ENCODE results near the gene PLCH2. TPM values are rescaled to one million over a fixed set of nuclear protein-coding genes. Genes with fewer than 3 reads are reported as not detected.

The PLCH2 gene
- total and polyA plus RNA-seq, 2 donors (not counting 1 experiment from before 2014, with no cell fraction given), result 20.0 to 34.9 TPM

DNA sequence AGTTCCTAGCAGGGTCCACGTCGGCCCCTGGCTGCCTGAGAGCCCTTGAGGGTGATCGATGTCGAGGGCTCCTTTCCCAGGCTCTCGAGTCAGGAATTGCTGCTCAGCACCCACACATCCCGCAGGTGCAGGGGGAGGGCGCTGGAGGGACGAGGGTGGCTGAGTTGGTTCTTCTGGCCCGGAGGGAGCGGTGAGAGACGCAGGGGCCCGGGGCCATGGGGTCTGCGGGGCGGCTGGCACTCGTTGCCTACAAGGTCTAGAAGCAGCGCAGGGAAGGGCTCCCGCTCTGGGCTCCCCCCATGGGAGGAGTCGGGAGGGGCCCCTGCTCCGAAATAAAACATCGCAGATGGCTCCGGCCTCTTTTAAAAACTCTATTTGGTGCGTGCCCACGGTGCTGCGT is 32.1 kb downstream of the PLCH2 start:
- H3K79me2 ChIP-seq (ENCODE audit: control insufficient read depth, insufficient read depth, low read length), result no peaks in the 10 kb centered on the region
- no peak overlapping the region for H2AFZ ChIP-seq (ENCODE audit: insufficient read depth, low read depth, low read length, poor library complexity, severe bottlenecking)
- no peak overlapping the region for H3K27ac ChIP-seq (ENCODE audit: low read length in 2 of 2)
- Mint-ChIP-seq H3K27ac (no peak overlapping the region), H3K4me3 (no peak overlapping the region), H3K27me3 (no peaks in the 10 kb centered on the region), H3K9me3 (ENCODE audit: insufficient read depth) (no peaks in the 10 kb centered on the region), H3K4me1 (no peaks in the 10 kb centered on the region)
- H3K27me3 ChIP-seq (replicated peaks in 1 of 4; ENCODE audit: control extremely low read depth in 1 of 4, control insufficient read depth in 3 of 4, insufficient read depth in 4 of 4, low read length in 3 of 4), result no peaks in the 10 kb centered on the region
- WGBS (ENCODE audit: insufficient coverage), result 88% methylated on average over 15 of the region's 24 CpGs
- no peaks in the 10 kb centered on the region for H3K9me3 ChIP-seq (ENCODE audit: control extremely low read depth in 1 of 3, control insufficient read depth in 2 of 3, insufficient read depth in 1 of 3, low read length in 2 of 3)
- no peak overlapping the region for H3K9ac ChIP-seq (ENCODE audit: low read length)
- no peak for ATAC-seq (ENCODE audit: low read depth)
- no peaks in the 10 kb centered on the region for H3K4me1 ChIP-seq (ENCODE audit: control insufficient read depth in 2 of 2, insufficient read depth in 2 of 2, low read length in 2 of 2)
- H3K4me2 ChIP-seq (replicated peaks; ENCODE audit: low read depth, low read length, poor library complexity, severe bottlenecking), result no peak overlapping the region
- H3K36me3 ChIP-seq (replicated peaks in 1 of 2; ENCODE audit: control extremely low read depth in 1 of 2, control insufficient read depth in 1 of 2, extremely low read depth in 1 of 2, insufficient read depth in 2 of 2, low read length in 1 of 2), result peaks cover 0 to 45% of the 10 kb centered on the region in 2 experiments
- POLR2A ChIA-PET, result interaction anchor here (1.1 kb wide), 1 partner anchor 18 kb away, joined by 3 read pairs; the partner anchor contains the start of gene PANK4
- H4K20me1 ChIP-seq (ENCODE audit: control insufficient read depth, insufficient read depth, low read length, poor library complexity, severe bottlenecking), result peaks cover 51% of the 10 kb centered on the region
- no peak for DNase-seq
- intact Hi-C loops (cut with micrococcal nuclease), result no loop called here
- TF ChIP-seq, protein P1, sequence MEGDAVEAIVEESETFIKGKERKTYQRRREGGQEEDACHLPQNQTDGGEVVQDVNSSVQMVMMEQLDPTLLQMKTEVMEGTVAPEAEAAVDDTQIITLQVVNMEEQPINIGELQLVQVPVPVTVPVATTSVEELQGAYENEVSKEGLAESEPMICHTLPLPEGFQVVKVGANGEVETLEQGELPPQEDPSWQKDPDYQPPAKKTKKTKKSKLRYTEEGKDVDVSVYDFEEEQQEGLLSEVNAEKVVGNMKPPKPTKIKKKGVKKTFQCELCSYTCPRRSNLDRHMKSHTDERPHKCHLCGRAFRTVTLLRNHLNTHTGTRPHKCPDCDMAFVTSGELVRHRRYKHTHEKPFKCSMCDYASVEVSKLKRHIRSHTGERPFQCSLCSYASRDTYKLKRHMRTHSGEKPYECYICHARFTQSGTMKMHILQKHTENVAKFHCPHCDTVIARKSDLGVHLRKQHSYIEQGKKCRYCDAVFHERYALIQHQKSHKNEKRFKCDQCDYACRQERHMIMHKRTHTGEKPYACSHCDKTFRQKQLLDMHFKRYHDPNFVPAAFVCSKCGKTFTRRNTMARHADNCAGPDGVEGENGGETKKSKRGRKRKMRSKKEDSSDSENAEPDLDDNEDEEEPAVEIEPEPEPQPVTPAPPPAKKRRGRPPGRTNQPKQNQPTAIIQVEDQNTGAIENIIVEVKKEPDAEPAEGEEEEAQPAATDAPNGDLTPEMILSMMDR (IDR thresholded peaks at IDR 0.05), result no peak
- no peak for TF ChIP-seq EZH2 (IDR thresholded peaks at IDR 0.05; ENCODE audit: borderline replicate concordance, insufficient read depth, low read depth, low read length, poor library complexity, severe bottlenecking)
- CTCF ChIA-PET, result interaction anchor here (0.6 kb wide), 1 partner anchor 207 kb away, joined by 3 read pairs; no protein-coding TSS in a partner anchor
- H3K4me3 ChIP-seq (ENCODE audit: control extremely low read depth in 1 of 5, extremely low read depth in 1 of 5, insufficient read depth in 1 of 5, low read depth in 2 of 5, low read length in 4 of 5), result no peak overlapping the region

DNA sequence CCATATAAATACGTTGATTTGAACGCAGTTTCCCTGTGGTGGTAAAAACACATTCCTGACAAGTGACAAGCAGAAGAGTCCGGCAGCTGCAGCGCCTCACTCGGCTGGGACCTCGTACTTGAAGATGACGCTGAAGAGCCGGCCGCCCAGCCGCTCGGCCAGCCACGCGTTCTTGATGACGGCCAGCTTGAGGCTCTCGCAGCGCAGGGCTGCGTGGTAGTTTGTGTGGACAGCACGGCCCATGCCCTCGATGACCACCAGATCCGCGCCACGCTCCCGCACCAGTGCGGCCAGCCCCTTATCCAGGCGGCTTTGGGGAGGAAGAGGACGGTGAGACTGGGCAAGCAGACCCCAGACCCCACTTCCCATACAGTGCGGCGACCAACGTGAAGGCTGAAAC is 32.7 kb downstream of the PLCH2 start:
- no peaks in the 10 kb centered on the region for H3K79me2 ChIP-seq (ENCODE audit: control insufficient read depth, insufficient read depth, low read length)
- Mint-ChIP-seq H3K27me3 (no peaks in the 10 kb centered on the region), H3K4me3 (no peak overlapping the region), H3K27ac (no peak overlapping the region), H3K9me3 (ENCODE audit: insufficient read depth) (no peaks in the 10 kb centered on the region), H3K4me1 (no peaks in the 10 kb centered on the region)
- peaks cover 0 to 51% of the 10 kb centered on the region in 2 experiments for H3K36me3 ChIP-seq (replicated peaks in 1 of 2; ENCODE audit: control extremely low read depth in 1 of 2, control insufficient read depth in 1 of 2, extremely low read depth in 1 of 2, insufficient read depth in 2 of 2, low read length in 1 of 2)
- H3K4me2 ChIP-seq (replicated peaks; ENCODE audit: low read depth, low read length, poor library complexity, severe bottlenecking), result no peak overlapping the region
- no peak overlapping the region for H3K4me3 ChIP-seq (ENCODE audit: control extremely low read depth in 1 of 5, extremely low read depth in 1 of 5, insufficient read depth in 1 of 5, low read depth in 2 of 5, low read length in 4 of 5)
- TF ChIP-seq EZH2 (IDR thresholded peaks at IDR 0.05; ENCODE audit: borderline replicate concordance, insufficient read depth, low read depth, low read length, poor library complexity, severe bottlenecking), result no peak
- TF ChIP-seq, protein P1 (IDR thresholded peaks at IDR 0.05), result no peak
- no peak overlapping the region for H2AFZ ChIP-seq (ENCODE audit: insufficient read depth, low read depth, low read length, poor library complexity, severe bottlenecking)
- ATAC-seq (ENCODE audit: low read depth) (no peak), DNase-seq (no peak)
- 97% methylated on average over 29 of the region's 29 CpGs for WGBS (ENCODE audit: insufficient coverage)
- ChIA-PET CTCF (no interaction called here), POLR2A (interaction anchor here (1.1 kb wide), 1 partner anchor 18 kb away, joined by 3 read pairs; the partner anchor contains the start of gene PANK4)
- peaks cover 51% of the 10 kb centered on the region for H4K20me1 ChIP-seq (ENCODE audit: control insufficient read depth, insufficient read depth, low read length, poor library complexity, severe bottlenecking)
- no peak overlapping the region for H3K27ac ChIP-seq (ENCODE audit: low read length in 2 of 2)
- H3K9ac ChIP-seq (ENCODE audit: low read length), result no peak overlapping the region
- intact Hi-C loops (cut with micrococcal nuclease), result no loop called here
- H3K9me3 ChIP-seq (ENCODE audit: control extremely low read depth in 1 of 3, control insufficient read depth in 2 of 3, insufficient read depth in 1 of 3, low read length in 2 of 3), result no peaks in the 10 kb centered on the region
- H3K4me1 ChIP-seq (ENCODE audit: control insufficient read depth in 2 of 2, insufficient read depth in 2 of 2, low read length in 2 of 2), result no peaks in the 10 kb centered on the region
- no peaks in the 10 kb centered on the region for H3K27me3 ChIP-seq (replicated peaks in 1 of 4; ENCODE audit: control extremely low read depth in 1 of 4, control insufficient read depth in 3 of 4, insufficient read depth in 4 of 4, low read length in 3 of 4)

All from B cell (primary cell).